HPDE6-E6E7 (cell line): ENCODE measurements around the gene KIAA1755.

Experiments used
- DNase-seq: peaks from one replicate; pipeline ENCODE4 v3.0.0; 2011; ENCODE audit warnings: missing footprints; ENCODE audit errors: extremely low spot score

Gene KIAA1755

GRCh38 chr20:38219006-38219950 is 41.3 kb downstream of the KIAA1755 start:
- DNase-seq = no peak

DNA sequence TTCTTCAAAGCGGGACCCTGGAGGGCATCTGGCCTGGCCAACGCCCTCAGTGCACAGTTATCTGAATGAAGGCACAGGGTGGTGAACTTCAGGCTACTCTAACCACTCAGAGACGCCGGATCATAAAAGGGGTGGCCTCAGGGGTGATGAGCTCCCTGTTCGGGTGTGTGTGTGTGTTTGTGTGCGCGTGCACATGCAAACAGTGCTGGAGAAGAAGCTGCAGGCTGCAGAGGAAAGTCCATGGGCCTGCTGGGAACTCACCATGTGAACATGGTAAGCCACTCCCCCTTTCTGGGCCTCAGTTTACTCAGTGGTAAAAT is 42.0 kb downstream of the KIAA1755 start:
- no peak for DNase-seq

GRCh38 chr20:38217791-38218565 is 42.6 kb downstream of the KIAA1755 start:
- peak; percentile 100 for DNase-seq

DNA sequence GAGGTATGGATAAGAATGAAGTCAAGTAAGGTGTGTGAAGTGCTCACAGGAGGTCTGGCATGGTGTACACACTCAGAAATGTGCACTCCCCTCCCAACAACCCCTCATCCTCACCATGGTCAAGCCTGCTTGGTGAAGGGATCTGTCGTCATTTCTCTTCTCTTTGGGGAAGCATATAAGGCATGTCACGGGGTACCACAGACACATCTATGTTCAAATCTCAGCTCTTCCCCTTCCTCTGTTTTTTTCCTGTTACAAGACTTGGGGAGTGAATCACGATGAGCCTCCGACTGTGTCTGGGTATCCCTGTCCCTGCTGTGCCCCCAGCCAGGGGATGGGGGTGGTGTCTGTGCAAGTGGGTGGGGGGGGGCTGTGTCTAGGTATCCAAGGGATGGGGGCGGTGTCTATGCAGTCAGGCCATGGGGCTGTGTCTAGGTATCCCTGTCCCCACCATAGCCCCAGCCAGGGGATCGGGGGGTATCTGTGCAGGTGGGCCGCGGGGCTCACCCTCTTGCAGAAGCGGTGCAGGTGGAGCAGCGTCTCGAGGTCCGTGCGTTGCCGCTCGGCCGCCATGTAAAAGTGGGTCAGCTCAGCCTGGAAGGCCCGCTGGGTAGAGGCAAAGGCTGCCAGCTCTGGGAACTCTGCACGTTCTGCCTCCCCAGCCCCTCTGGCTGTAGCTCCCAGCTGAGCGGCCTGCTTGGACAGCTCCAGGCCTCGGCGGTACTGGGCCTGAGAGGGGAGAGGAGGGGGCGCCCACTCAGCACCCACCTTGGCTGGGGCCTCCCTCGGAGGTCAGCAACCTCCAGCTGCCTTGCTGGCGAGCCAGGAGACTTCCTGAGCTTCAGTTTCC is 43.6 kb downstream of the KIAA1755 start:
- DNase-seq = no peak

GRCh38 chr20:38216201-38216600 is 44.3 kb downstream of the KIAA1755 start:
- DNase-seq = no peak

GRCh38 chr20:38215194-38216182 is 45.0 kb downstream of the KIAA1755 start:
- no peak for DNase-seq

GRCh38 chr20:38214256-38215193 is 46.0 kb downstream of the KIAA1755 start:
- no peak for DNase-seq

- DNase-seq = no peak
Measured at GRCh38 chr20:38213607-38213940, 47.0 kb downstream of the KIAA1755 start.

DNA sequence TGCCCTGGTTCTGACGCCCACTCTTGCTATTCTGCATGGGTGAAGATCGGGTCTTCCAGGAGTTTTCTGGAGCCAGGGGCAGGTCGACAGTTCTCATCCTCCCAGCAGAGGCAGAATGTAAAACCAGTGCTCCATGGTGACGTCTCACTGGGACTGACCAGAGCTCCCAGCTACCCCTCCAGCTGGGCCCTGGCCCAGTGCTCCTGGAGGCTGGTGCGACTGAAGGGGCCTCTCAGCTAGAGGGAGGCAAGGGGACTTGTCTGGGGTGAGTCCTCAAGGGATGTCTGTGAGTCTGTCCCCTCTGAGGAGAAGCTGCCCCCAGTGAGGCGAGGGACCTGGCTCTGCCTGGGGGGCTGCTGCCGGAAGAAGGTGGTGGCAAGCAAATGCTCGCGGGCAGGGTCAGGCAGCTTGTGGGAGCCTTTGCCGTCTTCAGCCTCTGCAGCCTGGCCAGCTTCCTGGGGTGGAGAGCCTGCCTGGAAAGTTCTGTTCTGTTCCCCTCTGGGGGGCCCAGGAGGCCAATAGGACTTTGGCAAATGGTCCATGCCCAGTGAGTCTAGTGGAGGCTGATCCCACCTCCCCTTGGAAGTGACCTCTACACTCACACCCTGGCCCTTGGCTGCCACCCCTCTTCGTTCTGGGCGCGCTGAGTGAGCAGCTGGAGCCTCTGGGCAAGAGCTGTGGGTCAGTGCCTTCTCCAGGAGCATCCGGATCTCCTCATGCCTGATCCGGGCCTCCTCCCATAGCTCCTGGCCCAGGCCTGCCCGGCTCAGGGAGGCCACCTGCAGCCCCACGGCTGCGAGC is 47.5 kb downstream of the KIAA1755 start:
- no peak for DNase-seq

DNA sequence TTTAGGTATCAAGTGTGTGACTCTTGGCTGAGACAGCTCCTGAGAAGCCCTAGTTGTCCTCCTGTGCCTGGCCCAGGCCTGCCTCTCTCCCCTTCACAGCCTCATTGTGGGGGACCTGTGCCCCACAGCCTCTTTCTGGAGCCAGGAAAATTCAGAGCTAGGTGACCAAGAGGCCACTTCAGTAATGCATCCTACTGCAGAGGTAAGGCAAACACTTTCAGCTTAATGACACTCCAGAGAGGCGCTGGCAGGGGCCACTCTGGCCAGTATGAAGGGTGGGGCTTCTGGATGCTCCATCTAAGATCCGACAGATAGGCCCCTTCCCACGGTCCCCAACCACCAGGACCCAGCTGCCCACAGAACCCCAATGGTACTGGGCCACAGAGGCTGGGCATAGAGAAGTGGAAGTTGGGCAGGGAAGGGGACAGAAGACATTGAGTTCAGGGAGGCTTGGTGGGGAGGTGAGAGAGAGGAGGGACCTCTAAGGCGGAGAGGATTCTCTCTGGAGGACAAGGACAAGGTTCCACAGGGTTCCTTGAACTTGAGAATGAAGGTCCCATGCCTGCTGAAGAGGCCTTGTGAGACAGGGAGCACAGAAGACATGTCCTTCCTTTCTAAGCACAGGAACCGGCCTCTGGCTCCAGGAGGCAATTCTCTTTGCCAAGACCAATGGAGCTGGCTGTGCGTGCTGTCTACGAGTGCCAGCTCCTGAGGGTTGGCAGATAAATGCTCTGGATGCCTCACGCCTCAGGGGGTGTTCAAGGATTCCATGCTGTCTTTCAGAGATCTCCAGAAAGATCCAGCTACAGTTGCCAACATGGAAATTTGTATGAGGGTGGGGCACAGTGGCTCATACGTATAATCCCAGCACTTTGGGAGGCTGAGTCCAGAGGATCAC is 49.1 kb downstream of the KIAA1755 start:
- DNase-seq = no peak

- DNase-seq = no peak
Measured at GRCh38 chr20:38210741-38211140, 49.8 kb downstream of the KIAA1755 start.

GRCh38 chr20:38209736-38210405 is 50.7 kb downstream of the KIAA1755 start:
- no peak for DNase-seq

DNA sequence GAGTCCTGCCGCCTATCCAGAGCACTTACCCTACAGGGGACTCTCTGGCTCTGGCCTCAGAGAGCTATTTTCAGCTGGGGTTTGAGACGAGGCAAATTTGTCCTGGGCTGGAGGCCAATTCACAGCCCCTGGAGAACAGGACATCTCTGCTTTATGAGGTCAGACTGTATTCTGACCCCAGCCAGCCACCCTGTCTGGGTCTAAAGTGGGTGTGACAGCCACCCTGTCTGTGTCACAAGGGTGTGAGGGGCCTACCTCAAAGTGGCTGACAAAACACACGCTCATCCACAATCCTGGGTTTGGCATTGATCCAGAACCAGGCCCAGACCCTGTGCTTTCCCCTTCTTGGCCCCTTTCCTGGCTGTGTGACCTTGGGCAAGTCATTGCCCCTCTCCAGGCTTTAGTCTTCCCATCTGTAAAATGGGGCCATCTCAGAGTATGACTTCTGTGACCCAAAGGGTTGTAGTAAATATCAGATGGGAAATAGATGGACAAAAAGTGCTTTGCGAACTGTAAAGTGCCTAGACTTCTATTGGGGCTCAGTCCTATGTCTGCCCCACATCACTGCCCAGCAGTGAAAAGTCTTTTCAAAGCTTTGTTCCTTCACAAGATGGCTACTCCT is 51.4 kb downstream of the KIAA1755 start:
- DNase-seq = no peak

DNA sequence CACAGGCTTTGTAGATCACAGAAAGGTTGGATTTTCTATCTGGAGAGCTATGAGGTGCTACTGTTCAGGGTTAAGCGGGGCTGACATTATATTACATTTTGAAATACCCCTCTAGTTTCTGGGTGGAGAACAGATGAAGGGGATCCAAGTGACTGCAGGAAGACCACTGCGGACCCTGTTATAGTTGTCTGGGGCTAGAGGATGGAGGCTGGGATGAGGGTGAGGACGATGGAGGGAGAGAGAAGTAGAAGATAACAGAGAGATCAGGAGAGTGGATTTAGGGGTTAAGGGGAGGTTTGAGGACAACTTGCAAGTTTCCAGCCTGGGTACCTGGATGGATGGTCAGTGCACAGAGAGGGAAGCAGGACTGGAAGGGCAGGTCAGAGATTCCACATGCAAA is 52.0 kb downstream of the KIAA1755 start:
- DNase-seq = no peak

DNA sequence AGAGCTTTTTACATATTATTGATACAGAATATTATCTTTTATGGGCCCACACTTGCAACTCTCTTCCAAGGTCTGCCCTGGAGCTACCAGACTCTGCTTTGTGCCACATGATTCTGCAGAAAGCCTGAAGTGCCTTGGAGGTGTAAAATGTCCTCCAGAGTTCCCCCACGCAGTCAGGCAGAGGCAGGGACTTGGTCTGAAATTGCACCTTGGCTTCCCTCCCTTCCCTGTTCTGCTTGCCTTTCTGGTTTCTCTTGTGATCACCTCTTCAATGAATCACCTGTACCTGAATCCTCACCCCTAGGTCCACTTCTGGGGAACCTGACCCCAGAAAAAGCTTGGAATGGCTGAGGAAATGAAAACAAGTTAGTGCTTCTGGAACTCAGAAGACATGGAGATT is 52.4 kb downstream of the KIAA1755 start:
- DNase-seq = no peak

- no peak for DNase-seq
Measured at GRCh38 chr20:38207621-38208020, 52.9 kb downstream of the KIAA1755 start.

GRCh38 chr20:38205001-38205400 is 55.5 kb downstream of the KIAA1755 start:
- DNase-seq = no peak
